Stomach (tissue), 4 donors: Measurements from ENCODE around the gene TLR6.

ENCODE experiments used
- CTCF ChIP-seq, 7 experiments: fragments of 450-650 bp in 4 of 7; fragments of 200-600 bp in 3 of 7; sonication (generic) in 3 of 7; IDR thresholded peaks; one replicate each; pipeline ENCODE4 v1.5.1; 2016 to 2019; ENCODE audit warnings: antibody characterized with exemption in 7 of 7, control low read depth in 2 of 7, mild to moderate bottlenecking in 1 of 7
- EP300 ChIP-seq: sonication (generic); formaldehyde crosslinking; IDR thresholded peaks from one replicate; pipeline ENCODE4 v1.6.1; 2017; ENCODE audit warnings: antibody characterized with exemption
- POLR2A ChIP-seq, 4 donors: fragments of 450-650 bp; IDR thresholded peaks; one replicate each; pipeline ENCODE4 v1.6.1; 2016; ENCODE audit warnings: antibody characterized with exemption in 4 of 4, control low read depth in 2 of 4, mild to moderate bottlenecking in 1 of 4, moderate library complexity in 1 of 4
- POLR2AphosphoS5 ChIP-seq, 3 donors: sonication (generic); formaldehyde crosslinking; IDR thresholded peaks; one replicate each; pipeline ENCODE4 v1.6.1; 2016; ENCODE audit warnings: antibody characterized with exemption in 3 of 3

- TF ChIP-seq POLR2AphosphoS5 (IDR thresholded peaks at IDR 0.05) (no peak), CTCF (IDR thresholded peaks at IDR 0.05) (no peak), EP300 (no peak), POLR2A (IDR thresholded peaks at IDR 0.05) (no peak)
Measured at GRCh38 chr4:38779790-38780189, 76.8 kb downstream of the TLR6 start.
